ENCODE data around the gene CROT.
A peak's percentile ranks its signal among the peaks of the same experiment; 100 is the strongest.
"Not testable (repeated sequence)": the region's sequence is repeated elsewhere in the genome, so short reads cannot be mapped to it uniquely, and the experiment has no call there.

Gene CROT

DNA sequence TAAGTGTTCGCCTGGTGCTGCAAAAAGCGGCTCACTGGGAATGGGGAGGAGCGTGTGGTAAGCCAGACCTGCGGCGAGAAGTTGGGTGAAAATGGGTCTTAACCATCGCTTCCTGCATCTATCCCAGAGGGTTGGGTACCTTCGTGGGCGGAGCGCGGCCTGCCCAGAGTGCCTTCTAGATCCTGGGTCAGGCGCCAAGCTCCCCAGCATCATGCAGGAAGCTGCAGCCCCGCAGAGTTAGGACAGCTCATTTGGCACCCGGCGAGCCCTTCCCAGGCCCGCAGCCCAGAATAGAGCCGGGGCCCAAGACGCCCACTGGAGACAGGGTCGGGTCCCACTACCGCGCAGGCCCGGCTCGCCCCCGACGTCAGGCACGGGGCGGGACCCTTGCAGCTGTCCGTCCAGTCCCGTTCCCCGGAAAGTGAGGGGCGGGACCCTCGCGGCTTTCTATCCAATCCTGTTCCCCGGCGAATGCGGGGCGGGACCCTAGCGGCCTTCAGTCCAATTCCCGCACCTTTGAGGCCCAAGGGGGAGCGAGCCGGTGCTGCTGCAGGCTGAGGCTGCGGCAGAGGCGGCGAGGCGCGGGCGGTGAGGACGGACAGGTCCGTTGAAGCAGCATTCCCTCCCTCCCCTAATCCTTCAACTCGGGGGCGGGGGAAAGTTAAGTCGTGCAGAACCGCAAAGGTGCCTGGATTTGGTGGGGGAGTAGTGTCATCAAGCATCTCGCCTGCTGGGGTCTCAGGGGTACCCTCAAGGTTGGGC lies at the start of gene CROT:
Gene CROT, plus strand, starts transcription at position 499 of the 762 bp plus-strand sequence. CDS start 3,405 bp downstream, outside the sequence.
- intact Hi-C loops (cut with micrococcal nuclease): loop anchor here (2.0 to 10.0 kb wide), 4 partner anchors 129 to 531 kb away; partner anchors contain the start of genes ABCB4, DBF4, DMTF1 and SLC25A40
- Mint-ChIP-seq H3K27ac (peak within 1 kb of the TSS; percentile 92), H3K9me3 (no peaks in the 10 kb centered on the region), H3K4me1 (ENCODE audit: low read depth) (peaks cover 13% of the 10 kb centered on the region), H3K27me3 (no peaks in the 10 kb centered on the region), H3K4me3 (peak within 1 kb of the TSS; percentile 89), H3K36me3 (ENCODE audit: low read depth) (peaks cover 26% of the 10 kb centered on the region)

GRCh38 chr7:87300756-87301155 lies 44.7 kb upstream of the CROT start:
- H3K27me3 Mint-ChIP-seq: no peaks in the 10 kb centered on the region
- H3K9me3 Mint-ChIP-seq: peaks cover 38% of the 10 kb centered on the region
- no peaks in the 10 kb centered on the region for H3K36me3 Mint-ChIP-seq (ENCODE audit: low read depth)
- H3K4me1 Mint-ChIP-seq (ENCODE audit: low read depth): no peaks in the 10 kb centered on the region
- no peak overlapping the region for H3K4me3 Mint-ChIP-seq
- intact Hi-C loops (cut with micrococcal nuclease): no loop called here
- no peak overlapping the region for H3K27ac Mint-ChIP-seq

DNA sequence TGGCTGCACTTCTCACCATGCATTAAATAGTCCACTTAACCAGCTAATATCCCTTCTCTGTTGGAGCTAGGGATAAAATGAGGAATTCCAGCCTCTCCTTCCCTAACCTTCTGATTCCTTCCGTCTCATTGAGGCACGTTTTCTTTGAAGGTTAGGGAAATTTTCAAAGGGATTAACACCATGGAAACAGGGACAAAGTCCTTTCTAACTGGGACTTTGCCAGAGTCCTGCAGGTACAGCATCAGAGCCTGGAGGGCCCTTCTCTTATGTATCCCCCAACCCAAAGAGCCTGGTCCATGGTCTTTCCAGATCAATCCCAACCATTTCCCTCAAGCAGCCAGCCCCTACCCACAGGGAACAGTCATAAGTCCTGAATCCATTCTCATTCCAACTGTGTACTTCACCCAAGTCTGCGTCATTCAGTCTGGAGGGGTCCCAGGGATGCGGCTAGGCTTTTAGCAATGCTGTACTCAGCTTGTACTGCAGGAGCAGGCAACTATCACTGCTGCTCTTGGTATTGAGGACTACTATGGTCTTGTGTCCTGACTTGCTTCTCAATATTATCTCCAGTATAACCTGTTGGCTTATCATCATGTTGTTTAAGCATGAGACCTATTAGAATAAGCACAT lies 34.6 kb upstream of the CROT start:
- Mint-ChIP-seq H3K9me3 (no peaks in the 10 kb centered on the region), H3K27me3 (peaks cover 3% of the 10 kb centered on the region), H3K4me3 (no peak overlapping the region), H3K27ac (no peak overlapping the region), H3K36me3 (ENCODE audit: low read depth) (no peaks in the 10 kb centered on the region), H3K4me1 (ENCODE audit: low read depth) (no peaks in the 10 kb centered on the region)
- intact Hi-C loops (cut with micrococcal nuclease): loop anchor here (5.0 to 10.0 kb wide), 3 partner anchors 196 to 801 kb away; no protein-coding TSS in a partner anchor

GRCh38 chr7:87312215-87312865 lies 33.1 kb upstream of the CROT start:
- Mint-ChIP-seq H3K4me3 (no peak overlapping the region), H3K4me1 (ENCODE audit: low read depth) (no peaks in the 10 kb centered on the region), H3K36me3 (ENCODE audit: low read depth) (no peaks in the 10 kb centered on the region), H3K27me3 (peaks cover 1% of the 10 kb centered on the region), H3K9me3 (no peaks in the 10 kb centered on the region), H3K27ac (no peak overlapping the region)
- intact Hi-C loops (cut with micrococcal nuclease): loop anchor here (1.0 to 10.0 kb wide), 5 partner anchors 104 to 800 kb away; no protein-coding TSS in a partner anchor

DNA sequence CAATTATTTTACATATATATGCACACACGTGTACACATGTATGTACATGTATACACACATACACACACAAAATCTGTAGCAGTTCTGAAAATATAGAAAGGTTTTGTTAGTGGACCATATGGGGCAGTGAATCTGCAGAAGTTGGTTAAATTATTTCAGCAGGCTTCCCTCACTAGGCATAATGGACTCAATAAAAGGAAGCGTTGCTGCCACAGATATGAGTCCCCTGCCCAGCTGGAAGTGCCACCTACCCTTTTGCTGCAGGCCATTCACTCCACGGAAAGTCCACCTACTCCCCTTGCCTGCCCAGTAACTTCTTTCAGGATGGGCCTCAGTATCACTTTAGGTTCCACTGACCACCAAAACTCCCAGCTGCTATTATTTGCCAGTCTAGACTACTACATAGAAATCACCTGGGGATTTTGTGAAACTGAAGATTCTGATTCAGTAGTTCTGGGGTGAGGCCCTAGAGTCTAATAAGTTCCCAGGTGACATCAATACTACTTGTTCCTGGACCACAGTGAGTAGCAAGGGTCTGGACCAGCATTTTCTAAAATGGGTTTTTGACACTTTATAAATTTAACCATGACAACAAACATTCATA lies 29.3 kb upstream of the CROT start:
- no peak overlapping the region for H3K27ac Mint-ChIP-seq
- H3K9me3 Mint-ChIP-seq: no peaks in the 10 kb centered on the region
- no peaks in the 10 kb centered on the region for H3K27me3 Mint-ChIP-seq
- H3K4me1 Mint-ChIP-seq (ENCODE audit: low read depth): no peaks in the 10 kb centered on the region
- no peaks in the 10 kb centered on the region for H3K36me3 Mint-ChIP-seq (ENCODE audit: low read depth)
- intact Hi-C loops (cut with micrococcal nuclease): loop anchor here (10.0 kb wide), 1 partner anchor 569 kb away; no protein-coding TSS in a partner anchor
- H3K4me3 Mint-ChIP-seq: no peak overlapping the region

DNA sequence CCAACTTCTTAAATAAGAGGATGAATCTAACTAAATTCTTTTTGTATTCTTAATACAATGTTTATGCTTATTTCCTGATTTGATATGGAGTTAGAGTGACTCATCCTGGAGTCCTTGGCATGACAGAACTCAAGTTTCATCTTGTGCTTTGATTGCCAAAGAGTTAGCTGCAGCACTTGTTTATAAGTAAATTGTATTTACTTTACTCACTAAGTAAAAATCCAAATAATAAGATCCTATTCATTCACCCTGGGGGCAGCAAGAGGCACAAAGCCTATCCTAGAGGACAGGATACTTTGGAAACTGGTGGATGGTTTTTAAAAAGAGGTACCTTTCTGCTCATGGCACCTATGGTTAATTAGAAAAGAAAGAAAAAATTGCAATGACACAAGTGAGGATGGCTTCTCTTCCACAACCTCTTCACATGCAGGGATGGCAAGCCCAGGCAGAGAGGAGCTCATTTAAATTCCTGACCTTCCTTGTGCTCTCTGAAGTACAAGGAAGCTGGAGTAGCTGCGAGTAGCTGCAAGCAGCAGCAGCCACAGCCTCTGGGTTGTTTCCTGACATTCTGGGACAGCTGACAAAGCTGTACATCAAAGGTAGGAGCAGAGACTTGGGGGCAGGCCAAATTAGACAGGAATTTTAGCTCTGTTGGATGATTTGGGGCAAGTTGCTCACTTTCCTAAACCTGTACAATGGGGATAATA lies 28.5 kb upstream of the CROT start:
- Mint-ChIP-seq H3K36me3 (ENCODE audit: low read depth) (no peaks in the 10 kb centered on the region), H3K4me3 (no peak overlapping the region), H3K9me3 (no peaks in the 10 kb centered on the region), H3K4me1 (ENCODE audit: low read depth) (no peaks in the 10 kb centered on the region), H3K27ac (no peak overlapping the region), H3K27me3 (no peaks in the 10 kb centered on the region)
- intact Hi-C loops (cut with micrococcal nuclease): loop anchor here (10.0 kb wide), 1 partner anchor 568 kb away; no protein-coding TSS in a partner anchor

DNA sequence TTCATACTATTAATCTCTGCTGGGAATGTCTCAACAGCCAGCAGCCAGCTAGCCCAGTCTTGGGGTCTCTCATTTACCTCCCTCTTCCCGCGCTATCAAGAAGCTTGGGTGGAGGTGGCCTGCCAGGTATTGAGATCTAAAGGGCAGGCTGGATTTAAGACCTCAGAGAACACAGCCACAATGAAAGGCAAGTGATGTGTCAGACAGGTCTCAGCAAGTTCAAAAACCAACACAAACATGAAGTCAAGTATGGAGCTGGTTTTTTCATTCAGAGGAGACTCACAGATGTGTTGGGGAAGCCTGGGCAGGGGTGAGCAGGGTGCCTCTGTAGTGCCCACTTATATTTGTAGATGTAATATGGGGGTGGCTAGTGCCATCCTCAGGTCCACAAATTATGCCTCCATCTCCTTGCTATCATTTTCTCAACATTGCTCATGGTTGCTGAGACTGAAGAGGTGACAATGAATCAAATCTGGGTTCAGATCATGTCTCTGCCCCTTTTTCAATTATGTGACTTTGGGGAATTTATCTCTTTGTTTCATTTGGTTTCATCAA lies 27.7 kb upstream of the CROT start:
- intact Hi-C loops (cut with micrococcal nuclease): loop anchor here (10.0 kb wide), 1 partner anchor 567 kb away; no protein-coding TSS in a partner anchor
- no peaks in the 10 kb centered on the region for H3K4me1 Mint-ChIP-seq (ENCODE audit: low read depth)
- H3K4me3 Mint-ChIP-seq: no peak overlapping the region
- H3K27ac Mint-ChIP-seq: no peak overlapping the region
- H3K9me3 Mint-ChIP-seq: no peaks in the 10 kb centered on the region
- no peaks in the 10 kb centered on the region for H3K36me3 Mint-ChIP-seq (ENCODE audit: low read depth)
- no peaks in the 10 kb centered on the region for H3K27me3 Mint-ChIP-seq

GRCh38 chr7:87318741-87319140 lies 26.7 kb upstream of the CROT start:
- Mint-ChIP-seq H3K27me3 (no peaks in the 10 kb centered on the region), H3K4me3 (no peak overlapping the region), H3K9me3 (no peaks in the 10 kb centered on the region), H3K4me1 (ENCODE audit: low read depth) (no peaks in the 10 kb centered on the region), H3K27ac (no peak overlapping the region), H3K36me3 (ENCODE audit: low read depth) (no peaks in the 10 kb centered on the region)
- intact Hi-C loops (cut with micrococcal nuclease): loop anchor here (10.0 kb wide), 1 partner anchor 566 kb away; no protein-coding TSS in a partner anchor

GRCh38 chr7:87319154-87319581 lies 26.3 kb upstream of the CROT start:
- H3K27ac Mint-ChIP-seq, H3K27me3 Mint-ChIP-seq, H3K9me3 Mint-ChIP-seq: not testable (repeated sequence)

GRCh38 chr7:87322912-87323311 lies 22.6 kb upstream of the CROT start:
- peaks cover 18% of the 10 kb centered on the region for H3K9me3 Mint-ChIP-seq
- H3K27ac Mint-ChIP-seq: no peak overlapping the region
- intact Hi-C loops (cut with micrococcal nuclease): no loop called here
- no peaks in the 10 kb centered on the region for H3K4me1 Mint-ChIP-seq (ENCODE audit: low read depth)
- no peak overlapping the region for H3K4me3 Mint-ChIP-seq
- no peaks in the 10 kb centered on the region for H3K36me3 Mint-ChIP-seq (ENCODE audit: low read depth)
- H3K27me3 Mint-ChIP-seq: no peaks in the 10 kb centered on the region

More at GRCh38 chr7:87319154-87319581, 26.3 kb upstream of the CROT start:
- not testable (repeated sequence) for H3K4me3 Mint-ChIP-seq; H3K36me3 Mint-ChIP-seq (ENCODE audit: low read depth); H3K4me1 Mint-ChIP-seq (ENCODE audit: low read depth)
- intact Hi-C loops (cut with micrococcal nuclease): loop anchor here (10.0 kb wide), 1 partner anchor 566 kb away; no protein-coding TSS in a partner anchor

DNA sequence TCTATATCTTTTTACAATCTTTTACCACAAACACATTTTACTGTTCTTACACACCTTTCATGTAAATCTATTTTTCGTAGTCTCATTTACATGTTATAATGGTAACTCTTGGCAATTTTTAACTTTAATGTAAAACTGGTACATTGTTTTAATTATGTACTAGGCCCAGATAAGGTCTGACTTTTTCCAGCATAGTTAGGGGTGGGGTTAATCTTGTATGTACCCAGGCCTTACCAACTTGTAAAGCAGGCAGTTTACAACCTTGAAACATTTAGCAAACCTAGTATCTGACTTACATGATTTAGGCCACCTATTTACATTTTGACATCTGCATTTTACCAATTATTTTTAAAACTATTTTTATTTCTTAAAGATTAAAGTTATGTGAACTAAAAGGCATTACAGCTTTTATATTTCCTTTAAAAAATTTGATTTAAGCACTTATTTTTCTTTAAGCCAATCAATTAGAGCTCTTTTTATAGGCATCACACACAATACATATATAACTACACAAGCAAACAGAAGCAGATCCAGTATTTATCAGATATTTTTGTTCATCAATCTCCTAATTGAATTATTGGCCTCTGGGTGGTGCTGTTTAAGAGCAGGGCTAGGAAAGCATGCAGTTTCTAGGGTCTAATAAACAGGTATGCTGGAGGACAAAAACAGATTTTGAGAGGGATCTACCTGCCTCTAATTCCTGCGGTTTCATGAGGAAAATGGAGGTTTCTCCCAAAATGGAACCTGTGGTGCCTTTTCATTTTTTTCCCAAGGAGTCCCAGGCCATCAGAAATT lies 19.7 kb upstream of the CROT start:
- no peaks in the 10 kb centered on the region for H3K4me1 Mint-ChIP-seq (ENCODE audit: low read depth)
- no peaks in the 10 kb centered on the region for H3K27me3 Mint-ChIP-seq
- peaks cover 10% of the 10 kb centered on the region for H3K36me3 Mint-ChIP-seq (ENCODE audit: low read depth)
- no peak overlapping the region for H3K4me3 Mint-ChIP-seq
- peaks cover 47% of the 10 kb centered on the region for H3K9me3 Mint-ChIP-seq
- intact Hi-C loops (cut with micrococcal nuclease): no loop called here
- no peak overlapping the region for H3K27ac Mint-ChIP-seq

GRCh38 chr7:87328281-87328680 lies 17.2 kb upstream of the CROT start:
- intact Hi-C loops (cut with micrococcal nuclease): no loop called here
- Mint-ChIP-seq H3K27ac (no peak overlapping the region), H3K4me3 (no peak overlapping the region), H3K36me3 (ENCODE audit: low read depth) (peaks cover 16% of the 10 kb centered on the region), H3K27me3 (no peaks in the 10 kb centered on the region), H3K9me3 (peaks cover 61% of the 10 kb centered on the region), H3K4me1 (ENCODE audit: low read depth) (no peaks in the 10 kb centered on the region)
